H1 (cell line): Measurements from ENCODE around the gene RHOH. TPM values are rescaled to one million over a fixed set of nuclear protein-coding genes. Genes with fewer than 3 reads are reported as not detected.

ENCODE experiments used
- CHD7 ChIP-seq: fragments of 300-600 bp; sonication (generic); IDR thresholded peaks from 2 replicates; pipeline ENCODE4 v1.7.1; 2012; ENCODE audit warnings: low read length, moderate library complexity, mild to moderate bottlenecking, inconsistent platforms; ENCODE audit not compliant: insufficient replicate concordance
- KDM4A ChIP-seq: IDR thresholded peaks from one replicate; pipeline ENCODE4 v1.7.1; 2012; ENCODE audit warnings: low read depth, mild to moderate bottlenecking, moderate library complexity, low read length, inconsistent platforms; ENCODE audit not compliant: severe bottlenecking
- MAX ChIP-seq: IDR thresholded peaks from 2 replicates; pipeline ENCODE4 v1.6.1; 2012; ENCODE audit warnings: inconsistent platforms
- POLR2AphosphoS5 ChIP-seq: IDR thresholded peaks from 2 replicates; pipeline ENCODE4 v1.6.1; 2011; ENCODE audit warnings: low read depth, low read length
- USF2 ChIP-seq: IDR thresholded peaks from 2 replicates; pipeline ENCODE4 v1.6.1; 2011; ENCODE audit warnings: low read length, improper control_type of control experiment
- polyA plus RNA-seq, 7 experiments: library from polyadenylated mRNA; depleted of rRNA in 3 of 7; stranded (reverse) in 5 of 7; unstranded in 2 of 7; fragments of >200 nt in 5 of 7; fragments of 200-250 nt in 2 of 7; gene quantifications; 1 replicate in 5 of 7; 2 replicates in 1 of 7; 4 replicates in 1 of 7; pipeline versions ENCODE4 v1.2.1 to v1.2.3, GENCODE V29; 2011 to 2013; ENCODE audit warnings: missing spikeins in 2 of 7, mixed read lengths in 2 of 7
- total RNA-seq: library from RNA; stranded (reverse); fragmentation: NEBNext Ultra II Directional; extraction: Animal tissue kit (Norgen Biotek cat#: 25700); gene quantifications from 2 replicates; pipeline ENCODE4 v1.2.1, GENCODE V29; 2021

The RHOH gene
- total and polyA plus RNA-seq, 2 of the 8 experiments (the other 6 are each of a cell fraction or from before 2014, with no cell fraction given): 5.9 to 6.9 TPM

GRCh38 chr4:40179360-40179759, 17.5 kb upstream of the RHOH start (continued):
- TF ChIP-seq CHD7 (no peak), MAX (no peak), POLR2AphosphoS5 (no peak), KDM4A (no peak), USF2 (no peak)
